Endothelial cell of umbilical vein (primary cell): ENCODE data around the gene ZNF440. TPM values are rescaled to one million over a fixed set of nuclear protein-coding genes. Genes with fewer than 3 reads are reported as not detected.

ENCODE experiments used
- BruUV-seq: library from RNA; stranded (reverse); fragments of 400-500 nt; replicated peaks from 2 replicates; lab custom pipeline; 2021; lab: Mats Ljungman, UMichigan
- CTCF ChIA-PET: fragments of 300-600, 350-600 bp; sonication (Branson Sonifier 250); formaldehyde crosslinking; loops from one replicate; lab custom pipeline; 2021; ENCODE audit warnings: antibody characterized with exemption, inconsistent platforms; lab: Charles Lee
- POLR2A ChIA-PET: fragments of 300-600, 350-600 bp; sonication (Branson Sonifier 250); formaldehyde crosslinking; loops from one replicate; lab custom pipeline; 2021; ENCODE audit warnings: antibody characterized with exemption, inconsistent platforms; lab: Charles Lee
- DNase-seq: peaks from one replicate; pipeline ENCODE4 v3.0.0-alpha.2; 2011; ENCODE audit warnings: low read depth, low spot score
- FAIRE-seq: peaks from 2 replicates; lab custom pipeline; 2011; peaks lifted over from hg19 to GRCh38; lab: Jason Lieb, UNC
- H2AFZ ChIP-seq: 2 replicates; pipeline ENCODE4 v1.6.0; 2012; ENCODE audit warnings: low read depth, low read length, control low read depth, inconsistent platforms
- H3K27ac ChIP-seq: 2 replicates; pipeline ENCODE4 v1.5.1; 2011; ENCODE audit warnings: low read depth, mild to moderate bottlenecking, control low read depth, low read length, moderate library complexity; ENCODE audit not compliant: insufficient read depth
- H3K27me3 ChIP-seq, 2 experiments: 2 replicates each; pipeline versions ENCODE4 v1.6.0 to v1.6.1; 2011; ENCODE audit warnings: low read length in 2 of 2, mixed read lengths in 1 of 2; ENCODE audit not compliant: control insufficient read depth in 2 of 2, insufficient read depth in 2 of 2
- H3K36me3 ChIP-seq, 2 experiments: 2 replicates in 1 of 2; 3 replicates in 1 of 2; pipeline ENCODE4 v1.5.1; 2011; ENCODE audit warnings: low read length in 2 of 2, mild to moderate bottlenecking in 1 of 2, moderate library complexity in 1 of 2; ENCODE audit not compliant: control insufficient read depth in 2 of 2, insufficient read depth in 2 of 2; ENCODE audit errors: extremely low read depth in 1 of 2
- H3K4me1 ChIP-seq: 3 replicates; pipeline ENCODE4 v1.5.1; 2011; ENCODE audit warnings: mild to moderate bottlenecking, low read length; ENCODE audit not compliant: control insufficient read depth, insufficient read depth; ENCODE audit errors: extremely low read depth
- H3K4me2 ChIP-seq: 2 replicates; pipeline ENCODE4 v1.6.1; 2011; ENCODE audit warnings: low read length, control low read depth, mixed read lengths; ENCODE audit not compliant: insufficient read depth
- H3K4me3 ChIP-seq, 3 experiments: fragments of 200-600 bp in 1 of 3; sonication (generic), shearing (Covaris generic) in 1 of 3; replicated peaks in 1 of 3; 2 replicates each; pipeline ENCODE4 v1.5.1; 2011 to 2016; ENCODE audit warnings: control low read depth in 3 of 3, low read length in 3 of 3, mild to moderate bottlenecking in 2 of 3, inconsistent platforms in 1 of 3, low read depth in 1 of 3, moderate library complexity in 1 of 3; ENCODE audit not compliant: insufficient read depth in 1 of 3
- H3K79me2 ChIP-seq: 2 replicates; pipeline ENCODE4 v1.6.0; 2012; ENCODE audit warnings: low read length, inconsistent platforms; ENCODE audit not compliant: control insufficient read depth, insufficient read depth
- H3K9ac ChIP-seq: replicated peaks from 2 replicates; pipeline ENCODE3; 2011; ENCODE audit warnings: low read length, control low read depth; ENCODE audit not compliant: insufficient read depth; ENCODE audit errors: extremely low read depth
- H3K9me1 ChIP-seq: replicated peaks from 3 replicates; pipeline ENCODE4 v1.6.0; 2011; ENCODE audit warnings: mild to moderate bottlenecking, low read length; ENCODE audit not compliant: control insufficient read depth, insufficient read depth; ENCODE audit errors: extremely low read depth
- H3K9me3 ChIP-seq: replicated peaks from 2 replicates; pipeline ENCODE4 v1.5.1; 2012; ENCODE audit warnings: low read length, inconsistent platforms; ENCODE audit not compliant: control insufficient read depth, insufficient read depth
- H4K20me1 ChIP-seq: replicated peaks from 2 replicates; pipeline ENCODE3; 2011; ENCODE audit warnings: mild to moderate bottlenecking, low read length; ENCODE audit not compliant: control insufficient read depth, insufficient read depth; ENCODE audit errors: extremely low read depth
- EZH2 ChIP-seq: IDR thresholded peaks from 2 replicates; pipeline ENCODE4 v1.6.1; 2012; ENCODE audit warnings: borderline replicate concordance, low read depth, mild to moderate bottlenecking, moderate library complexity, low read length, inconsistent platforms; ENCODE audit not compliant: severe bottlenecking
- FOS ChIP-seq: IDR thresholded peaks from 2 replicates; pipeline ENCODE4 v1.6.1; 2011; ENCODE audit warnings: mild to moderate bottlenecking, low read length, moderate library complexity, borderline replicate concordance; ENCODE audit not compliant: insufficient read depth
- GATA2 ChIP-seq: IDR thresholded peaks from 2 replicates; pipeline ENCODE4 v1.7.0; 2011; ENCODE audit warnings: low read depth, mild to moderate bottlenecking, moderate library complexity, mixed read lengths, low read length; ENCODE audit not compliant: insufficient read length, insufficient read depth
- JUN ChIP-seq: IDR thresholded peaks from 2 replicates; pipeline ENCODE4 v1.6.1; 2011; ENCODE audit warnings: borderline replicate concordance, low read depth; ENCODE audit not compliant: insufficient read length, insufficient read depth
- MAX ChIP-seq: IDR thresholded peaks from 2 replicates; pipeline ENCODE4 v1.6.1; 2011; ENCODE audit not compliant: insufficient read depth, insufficient read length
- MYC ChIP-seq: IDR thresholded peaks from one replicate; pipeline ENCODE4 v1.6.1; 2011; ENCODE audit warnings: mild to moderate bottlenecking, low read depth, low read length
- POLR2A ChIP-seq: IDR thresholded peaks from 2 replicates; pipeline ENCODE4 v1.6.1; 2012; ENCODE audit warnings: low read depth, mild to moderate bottlenecking, control low read depth, low read length
- POLR2AphosphoS5 ChIP-seq: IDR thresholded peaks from 2 replicates; pipeline ENCODE4 v1.6.1; 2012; ENCODE audit warnings: low read depth, mild to moderate bottlenecking, control low read depth, low read length, moderate library complexity; ENCODE audit not compliant: insufficient read depth
- dilution Hi-C: fragments of 300-500 bp; cut with MboI; formaldehyde crosslinking; loops from one replicate; pipeline ENCODE4 v1.15.0; 2019; ENCODE audit warnings: low sequenced_read_pairs; ENCODE audit not compliant: extremely low pct_ligation_motif_present
- intact Hi-C: fragments of 100-400 bp; cut with micrococcal nuclease; formaldehyde crosslinking; loops from one replicate; pipeline ENCODE4 v1.10.0; 2022
- polyA plus RNA-seq, 4 experiments: library from polyadenylated mRNA; depleted of rRNA in 3 of 4; stranded (reverse) in 3 of 4; unstranded in 1 of 4; fragments of >200 nt; gene quantifications; 2 replicates each; pipeline versions ENCODE4 v1.2.1 to v1.2.3, GENCODE V29; 2011 to 2012; ENCODE audit warnings: missing spikeins in 1 of 4
- total RNA-seq: library from RNA; stranded (reverse); gene quantifications from 2 replicates; pipeline ENCODE4 v1.2.3, GENCODE V29; 2021
- TF ChIP-seq, protein P1 (sequence below), 2 donors: IDR thresholded peaks; 1 replicate in 1 of 2; 2 replicates in 1 of 2; pipeline ENCODE4 v1.5.1; 2011; ENCODE audit warnings: low read length in 2 of 2, mild to moderate bottlenecking in 2 of 2, moderate library complexity in 2 of 2, control low read depth in 1 of 2, inconsistent platforms in 1 of 2, low read depth in 1 of 2; ENCODE audit not compliant: insufficient read depth in 1 of 2; ENCODE audit errors: extremely low read depth in 1 of 2

The ZNF440 gene
- total and polyA plus RNA-seq, 2 donors (not counting 3 experiments of a cell fraction or from before 2014, with no cell fraction given) = 2.2 to 13.3 TPM

- Histone ChIP-seq H3K27ac (no peak overlapping the region), H3K9ac (no peak overlapping the region), H3K4me1 (no peaks in the 10 kb centered on the region), H2AFZ (no peak overlapping the region), H3K9me1 (no peaks in the 10 kb centered on the region), H3K4me2 (no peak overlapping the region), H3K79me2 (no peaks in the 10 kb centered on the region), H3K27me3 (no peaks in the 10 kb centered on the region), H3K9me3 (no peaks in the 10 kb centered on the region), H4K20me1 (no peaks in the 10 kb centered on the region), H3K36me3 (no peaks in the 10 kb centered on the region), H3K4me3 (no peak overlapping the region)
- dilution Hi-C loops = no loop called here
- ChIA-PET POLR2A (no interaction called here), CTCF (interaction anchor here (1.7 kb wide), 1 partner anchor 63 kb away, joined by 4 read pairs; no protein-coding TSS in a partner anchor)
- intact Hi-C loops = no loop called here
- no TSS peak for BruUV-seq
- no peak for TF ChIP-seq MYC
- no peak for TF ChIP-seq JUN
- TF ChIP-seq GATA2 = no peak
- no peak for TF ChIP-seq POLR2A
- no peak for TF ChIP-seq POLR2AphosphoS5
- TF ChIP-seq, protein P1, sequence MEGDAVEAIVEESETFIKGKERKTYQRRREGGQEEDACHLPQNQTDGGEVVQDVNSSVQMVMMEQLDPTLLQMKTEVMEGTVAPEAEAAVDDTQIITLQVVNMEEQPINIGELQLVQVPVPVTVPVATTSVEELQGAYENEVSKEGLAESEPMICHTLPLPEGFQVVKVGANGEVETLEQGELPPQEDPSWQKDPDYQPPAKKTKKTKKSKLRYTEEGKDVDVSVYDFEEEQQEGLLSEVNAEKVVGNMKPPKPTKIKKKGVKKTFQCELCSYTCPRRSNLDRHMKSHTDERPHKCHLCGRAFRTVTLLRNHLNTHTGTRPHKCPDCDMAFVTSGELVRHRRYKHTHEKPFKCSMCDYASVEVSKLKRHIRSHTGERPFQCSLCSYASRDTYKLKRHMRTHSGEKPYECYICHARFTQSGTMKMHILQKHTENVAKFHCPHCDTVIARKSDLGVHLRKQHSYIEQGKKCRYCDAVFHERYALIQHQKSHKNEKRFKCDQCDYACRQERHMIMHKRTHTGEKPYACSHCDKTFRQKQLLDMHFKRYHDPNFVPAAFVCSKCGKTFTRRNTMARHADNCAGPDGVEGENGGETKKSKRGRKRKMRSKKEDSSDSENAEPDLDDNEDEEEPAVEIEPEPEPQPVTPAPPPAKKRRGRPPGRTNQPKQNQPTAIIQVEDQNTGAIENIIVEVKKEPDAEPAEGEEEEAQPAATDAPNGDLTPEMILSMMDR (IDR thresholded peaks at IDR 0.05; ENCODE audit: extremely low read depth in 1 of 2, insufficient read depth in 1 of 2, low read depth in 1 of 2, low read length in 2 of 2) = no peak
- TF ChIP-seq MAX = no peak
- no peak for TF ChIP-seq FOS
- no peak for TF ChIP-seq EZH2
- no peak for FAIRE-seq
- DNase-seq = no peak
Measured at GRCh38 chr19:11860721-11861120, 46.6 kb downstream of the ZNF440 start.
